Measurements from ENCODE around the gene ARHGAP29.

Gene ARHGAP29

GRCh38 chr1:94130851-94131595 is 106.4 kb downstream of the ARHGAP29 start:
- H3K4me1 ChIP-seq: no peaks in the 10 kb centered on the region

GRCh38 chr1:94126651-94127050 is 110.7 kb downstream of the ARHGAP29 start:
- Histone ChIP-seq H3K27me3 (no peaks in the 10 kb centered on the region), H3K9ac (no peak overlapping the region), H3K27ac (no peak overlapping the region), H3K4me2 (no peak overlapping the region), H3K36me3 (no peaks in the 10 kb centered on the region), H3K9me3 (no peaks in the 10 kb centered on the region), H4K20me1 (no peaks in the 10 kb centered on the region), H3K4me1 (0 out of 2 replicates have a peak, but pooled peaks cover 4% of the 10 kb centered on the region), H3K4me3 (no peak overlapping the region)
- TF ChIP-seq Cebpa-rat (IDR thresholded peaks at IDR 0.05): no peak

More at GRCh38 chr1:94130851-94131595, 106.4 kb downstream of the ARHGAP29 start:
- Histone ChIP-seq H3K9ac (no peak overlapping the region), H3K9me3 (peaks cover 20% of the 10 kb centered on the region), H3K36me3 (no peaks in the 10 kb centered on the region), H3K4me3 (no peak overlapping the region), H3K4me2 (no peak overlapping the region), H3K27ac (no peak overlapping the region), H3K27me3 (no peaks in the 10 kb centered on the region), H4K20me1 (no peaks in the 10 kb centered on the region)
- no peak for TF ChIP-seq Cebpa-rat (IDR thresholded peaks at IDR 0.05)

- Histone ChIP-seq H3K36me3 (no peaks in the 10 kb centered on the region), H3K4me2 (no peak overlapping the region), H3K9me3 (no peaks in the 10 kb centered on the region), H3K4me3 (no peak overlapping the region), H3K27me3 (no peaks in the 10 kb centered on the region), H3K27ac (no peak overlapping the region), H3K9ac (no peak overlapping the region), H3K4me1 (0 out of 2 replicates have a peak, but pooled peaks cover 4% of the 10 kb centered on the region), H4K20me1 (no peaks in the 10 kb centered on the region)
- no peak; the same call in 1 of the 2 replicates for TF ChIP-seq Cebpa-rat (IDR thresholded peaks at IDR 0.05)
These were observed 111.6 kb downstream of the ARHGAP29 start for GRCh38 chr1:94125551-94126514.

GRCh38 chr1:94124538-94124937 is 112.8 kb downstream of the ARHGAP29 start:
- Histone ChIP-seq H3K4me2 (no peak overlapping the region), H3K27me3 (no peaks in the 10 kb centered on the region), H3K4me1 (0 out of 2 replicates have a peak, but pooled peaks cover 4% of the 10 kb centered on the region), H3K27ac (no peak overlapping the region), H4K20me1 (no peaks in the 10 kb centered on the region), H3K9me3 (no peaks in the 10 kb centered on the region), H3K36me3 (no peaks in the 10 kb centered on the region), H3K9ac (no peak overlapping the region), H3K4me3 (no peak overlapping the region)
- TF ChIP-seq Cebpa-rat (IDR thresholded peaks at IDR 0.05): no peak

GRCh38 chr1:94122201-94122970 is 115.0 kb downstream of the ARHGAP29 start:
- Histone ChIP-seq H3K4me3 (no peak overlapping the region), H3K9ac (no peak overlapping the region), H3K27me3 (no peaks in the 10 kb centered on the region), H3K4me1 (peaks cover 6% of the 10 kb centered on the region), H3K9me3 (no peaks in the 10 kb centered on the region), H3K36me3 (no peaks in the 10 kb centered on the region), H4K20me1 (no peaks in the 10 kb centered on the region), H3K4me2 (no peak overlapping the region), H3K27ac (no peak overlapping the region)
- no peak for TF ChIP-seq Cebpa-rat (IDR thresholded peaks at IDR 0.05)
